K562 (cell line): Measurements from ENCODE around the gene PEX5L. TPM values are rescaled to one million over a fixed set of nuclear protein-coding genes. Genes with fewer than 3 reads are reported as not detected.

ENCODE experiments used
- ATAC-seq: fragments of 200-7000 bp; cut with Tn5 transposase; 3 replicates; pipeline ENCODE4 v1.9.1; 2020; ENCODE audit warnings: moderate library complexity
- BruUV-seq: library from RNA; stranded (reverse); fragments of 400-500 nt; replicated peaks from 2 replicates; lab custom pipeline; 2021; lab: Mats Ljungman, UMichigan
- CTCF ChIA-PET: fragments of 300-600 bp; formaldehyde crosslinking; extraction: SDS; loops from one replicate; lab custom pipeline; 2021; ENCODE audit warnings: low intra/inter-chr PET ratio; lab: Yijun Ruan, JAX
- POLR2A ChIA-PET: fragments of 300-600, 350-650 bp; sonication (Branson Sonifier 250); formaldehyde crosslinking; extraction: SDS; loops from one replicate; lab custom pipeline; 2021; ENCODE audit warnings: antibody characterized with exemption, inconsistent platforms; lab: Yijun Ruan, JAX
- DNase-seq, 4 experiments: peaks; one replicate each; pipeline versions ENCODE4 v3.0.0 to v3.0.0-alpha.2; 2011 to 2018; ENCODE audit warnings: low spot score in 3 of 4, mixed read lengths in 3 of 4; ENCODE audit errors: extremely low read depth in 1 of 4
- FAIRE-seq: peaks from 2 replicates; lab custom pipeline; 2011; peaks lifted over from hg19 to GRCh38; lab: Jason Lieb, UNC
- H2AFZ ChIP-seq: 2 replicates; pipeline ENCODE4 v1.6.0; 2011; ENCODE audit warnings: low read depth, low read length, control low read depth, inconsistent platforms
- H3K27ac ChIP-seq: fragments of 200-600 bp; 3 replicates; pipeline ENCODE4 v1.8.0; 2011; ENCODE audit warnings: low read depth, mild to moderate bottlenecking, control low read depth, inconsistent platforms, low read length, moderate library complexity, mixed read lengths; ENCODE audit errors: extremely low read depth
- H3K27me3 ChIP-seq, 2 experiments: fragments of 300-600 bp in 1 of 2; 2 replicates in 1 of 2; 3 replicates in 1 of 2; pipeline versions ENCODE4 v1.6.0 to v1.8.0; 2011; ENCODE audit warnings: inconsistent platforms in 2 of 2, low read length in 2 of 2, mild to moderate bottlenecking in 1 of 2, mixed read lengths in 1 of 2, moderate library complexity in 1 of 2; ENCODE audit not compliant: control insufficient read depth in 2 of 2, insufficient read depth in 2 of 2
- H3K36me3 ChIP-seq: fragments of 300-600 bp; 3 replicates; pipeline ENCODE4 v1.8.0; 2011; ENCODE audit warnings: mild to moderate bottlenecking, low read length, inconsistent platforms; ENCODE audit not compliant: control insufficient read depth, insufficient read depth
- H3K4me1 ChIP-seq, 2 experiments: fragments of 200-600 bp in 1 of 2; replicated peaks in 1 of 2; 2 replicates in 1 of 2; 3 replicates in 1 of 2; pipeline versions ENCODE4 v1.5.1 to v1.8.0; 2011; ENCODE audit warnings: inconsistent platforms in 2 of 2, low read length in 2 of 2, mild to moderate bottlenecking in 1 of 2, mixed read lengths in 1 of 2, moderate library complexity in 1 of 2; ENCODE audit not compliant: control insufficient read depth in 2 of 2, insufficient read depth in 2 of 2
- H3K4me2 ChIP-seq: 2 replicates; pipeline ENCODE4 v1.6.1; 2011; ENCODE audit warnings: low read length, control low read depth, inconsistent platforms, mixed read lengths; ENCODE audit not compliant: insufficient read depth
- H3K4me3 ChIP-seq: fragments of 200-600 bp; sonication (generic), shearing (Covaris generic); 2 replicates; pipeline ENCODE4 v1.5.1; 2016; ENCODE audit warnings: control low read depth, inconsistent platforms
- H3K79me2 ChIP-seq: fragments of 200-600 bp; 3 replicates; pipeline ENCODE4 v1.8.0; 2011; ENCODE audit warnings: low read length, inconsistent platforms; ENCODE audit not compliant: control insufficient read depth, insufficient read depth
- H3K9ac ChIP-seq, 2 experiments: 2 replicates each; pipeline versions ENCODE4 v1.6.0 to v1.6.1; 2011; ENCODE audit warnings: low read depth in 2 of 2, low read length in 2 of 2, control low read depth in 1 of 2, inconsistent platforms in 1 of 2, mild to moderate bottlenecking in 1 of 2, mixed read lengths in 1 of 2; ENCODE audit not compliant: insufficient read depth in 1 of 2
- H3K9me1 ChIP-seq: one replicate; pipeline ENCODE4 v1.6.0; 2011; ENCODE audit warnings: inconsistent platforms, mild to moderate bottlenecking, low read length, moderate library complexity; ENCODE audit not compliant: control insufficient read depth, insufficient read depth
- H3K9me3 ChIP-seq: replicated peaks from 2 replicates; pipeline ENCODE4 v1.5.1; 2011; ENCODE audit warnings: low read depth, low read length, inconsistent platforms; ENCODE audit not compliant: control insufficient read depth, insufficient read depth
- H4K20me1 ChIP-seq: replicated peaks from 2 replicates; pipeline ENCODE4 v1.6.1; 2011; ENCODE audit warnings: low read length, inconsistent platforms, mixed read lengths; ENCODE audit not compliant: control insufficient read depth, insufficient read depth
- BACH1 ChIP-seq: fragments of 200-800 bp; sonication (Bioruptor generic); IDR thresholded peaks from 2 replicates; pipeline ENCODE4 v1.6.1; 2016; ENCODE audit warnings: missing genetic modification characterization, missing compliant biosample characterization
- CREB1 ChIP-seq, 2 experiments: sonication (generic) in 1 of 2; formaldehyde crosslinking in 1 of 2; IDR thresholded peaks; 2 replicates each; pipeline versions ENCODE4 v1.6.1 to v1.8.0; 2012 to 2022; ENCODE audit warnings: inconsistent platforms in 1 of 2, mild to moderate bottlenecking in 1 of 2, missing genetic modification reagents in 1 of 2, moderate library complexity in 1 of 2
- CUX1 ChIP-seq: fragments of 200-800 bp; sonication (Bioruptor generic); IDR thresholded peaks from 2 replicates; pipeline ENCODE4 v1.6.1; 2016; ENCODE audit warnings: missing genetic modification characterization, missing compliant biosample characterization
- E2F4 ChIP-seq: sonication (generic); formaldehyde crosslinking; IDR thresholded peaks from 2 replicates; pipeline ENCODE4 v1.8.0; 2022; ENCODE audit warnings: mild to moderate bottlenecking, low read depth, missing genetic modification reagents
- FIP1L1 ChIP-seq: fragments of 200-400 bp; formaldehyde crosslinking; IDR thresholded peaks from 2 replicates; pipeline ENCODE4 v1.6.1; 2018; ENCODE audit warnings: mild to moderate bottlenecking, low read depth, low read length; ENCODE audit not compliant: poor library complexity, severe bottlenecking
- GATAD2B ChIP-seq: fragments of 450-650 bp; IDR thresholded peaks from 2 replicates; pipeline ENCODE4 v1.6.1; 2017; ENCODE audit warnings: mild to moderate bottlenecking, borderline replicate concordance
- HDAC3 ChIP-seq: fragments of 450-650 bp; IDR thresholded peaks from 2 replicates; pipeline ENCODE4 v1.6.1; 2018; ENCODE audit warnings: borderline replicate concordance, mild to moderate bottlenecking, moderate library complexity; ENCODE audit not compliant: partially characterized antibody
- HEY1 ChIP-seq: fragments of 250-450 bp; sonication (Bioruptor Pico); IDR thresholded peaks from 2 replicates; pipeline ENCODE4 v1.5.0; 2020; ENCODE audit warnings: mild to moderate bottlenecking, moderate library complexity, borderline replicate concordance
- NR1H2 ChIP-seq: sonication (generic); formaldehyde crosslinking; IDR thresholded peaks from 2 replicates; pipeline ENCODE4 v1.4.0; 2020; ENCODE audit warnings: mild to moderate bottlenecking, missing genetic modification reagents
- SRSF1 ChIP-seq: fragments of 200-400 bp; formaldehyde crosslinking; IDR thresholded peaks from 2 replicates; pipeline ENCODE4 v1.6.1; 2017; ENCODE audit warnings: mild to moderate bottlenecking, low read depth, low read length, moderate library complexity
- STAT5A ChIP-seq: IDR thresholded peaks from 2 replicates; pipeline ENCODE4 v1.6.1; 2012; ENCODE audit warnings: low read length, inconsistent platforms, borderline replicate concordance
- TCF7 ChIP-seq: sonication (generic); IDR thresholded peaks from 2 replicates; pipeline ENCODE4 v1.6.1; 2016; ENCODE audit warnings: antibody characterized with exemption, borderline replicate concordance
- THAP7 ChIP-seq: fragments of 250-450 bp; sonication (Bioruptor Pico); IDR thresholded peaks from 2 replicates; pipeline ENCODE4 v1.5.0; 2021
- ZNF232 ChIP-seq: sonication (generic); formaldehyde crosslinking; IDR thresholded peaks from 2 replicates; pipeline ENCODE4 v1.8.0; 2022; ENCODE audit warnings: mild to moderate bottlenecking, missing genetic modification reagents
- ZNF24 ChIP-seq: fragments of 450-650 bp; IDR thresholded peaks from 2 replicates; pipeline ENCODE4 v1.6.1; 2016
- ZNF589 ChIP-seq: fragments of 200-800 bp; sonication (Bioruptor generic); IDR thresholded peaks from 2 replicates; pipeline ENCODE4 v1.6.1; 2016; ENCODE audit warnings: low read depth, missing genetic modification characterization, missing compliant biosample characterization
- WGBS: fragments of 100-300 bp; shearing (Covaris generic); methylation state at CpG from one replicate; pipeline ENCODE4 v1.1.6; 2016; ENCODE audit warnings: low coverage, mixed read lengths; ENCODE audit not compliant: insufficient coverage; ENCODE audit errors: missing lambda C conversion rate; 5-methylcytosine and 5-hydroxymethylcytosine counted together
- in situ Hi-C: fragments of 300-500 bp; cut with MboI; formaldehyde crosslinking; loops from 4 replicates; pipeline ENCODE4 v1.15.0; 2018; ENCODE audit warnings: inconsistent platforms, mixed read lengths
- intact Hi-C: fragments of 100-400 bp; cut with micrococcal nuclease; formaldehyde crosslinking; loops from 2 replicates; pipeline ENCODE4 v1.14.2; 2022
- polyA plus RNA-seq, 8 experiments: library from polyadenylated mRNA; depleted of rRNA in 4 of 8; stranded (reverse) in 5 of 8; unstranded in 3 of 8; fragments of >200 nt; fragmentation: Nextera tagmentation in 2 of 8; fragmentation: Illumina TruSeq in 1 of 8; extraction: Ambion mirVana in 2 of 8; extraction: Trizol in 1 of 8; gene quantifications; 2 replicates each; pipeline versions ENCODE4 v1.2.1 to v1.2.3, GENCODE V29; 2011 to 2014; ENCODE audit warnings: inconsistent platforms in 1 of 8, missing spikeins in 1 of 8
- total RNA-seq, 7 experiments: library from RNA; depleted of rRNA in 6 of 7; stranded (reverse); fragments of >200 nt in 6 of 7; fragmentation: Illumina TruSeq in 2 of 7; extraction: Trizol in 2 of 7; gene quantifications; 2 replicates each; pipeline versions ENCODE4 v1.2.1 to v1.2.3, GENCODE V29; 2011 to 2021; ENCODE audit warnings: low replicate concordance in 1 of 7

PEX5L gene
- total and polyA plus RNA-seq, 9 of the 15 experiments (the other 6 are each of a cell fraction or from before 2014, with no cell fraction given) = not detected

DNA sequence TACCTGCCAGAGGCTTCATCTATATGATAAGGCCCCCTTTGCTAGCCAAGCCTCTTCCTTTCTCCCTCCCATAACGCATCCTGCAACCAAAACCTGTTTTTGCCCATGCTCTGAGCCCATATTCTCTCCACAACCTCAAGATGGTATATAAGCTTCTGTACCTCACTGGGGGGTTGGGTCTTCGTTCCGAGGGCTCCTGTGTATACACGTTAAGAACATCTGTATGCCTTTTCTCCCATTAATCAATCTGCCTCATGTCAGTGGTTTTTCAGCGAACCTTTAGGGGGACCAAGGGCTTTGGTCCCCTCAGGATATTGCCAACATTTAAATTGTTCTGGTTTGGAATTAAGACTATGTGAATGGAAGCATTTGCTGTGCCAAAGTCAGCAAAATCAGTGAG, 168.0 kb downstream of the PEX5L start (continued):
- TF ChIP-seq ZNF24 (no peak), BACH1 (no peak), FIP1L1 (no peak)

- 0% methylated on average over 1 of the region's 1 CpG for WGBS
- TF ChIP-seq HEY1 = no peak
- no peak for TF ChIP-seq THAP7
- TF ChIP-seq GATAD2B = no peak
- TF ChIP-seq ZNF232 (CRISPR knock-in tag) = no peak
- no peak for TF ChIP-seq HDAC3
- TF ChIP-seq E2F4 = no peak
- TF ChIP-seq NR1H2 = no peak
- TF ChIP-seq STAT5A = no peak
- no peak for TF ChIP-seq SRSF1
- TF ChIP-seq CUX1 (CRISPR knock-in tag) = no peak
- no peak for TF ChIP-seq TCF7
- TF ChIP-seq CREB1 (IDR thresholded peaks at IDR 0.05) = no peak
- TF ChIP-seq CREB1 (CRISPR knock-in tag; IDR thresholded peaks at IDR 0.05) = no peak
- TF ChIP-seq ZNF589 = no peak
- no TSS peak for BruUV-seq
- in situ Hi-C loops (no loop called here), intact Hi-C loops (no loop called here)
- POLR2A ChIA-PET = no interaction called here
- CTCF ChIA-PET = interaction anchor here (0.6 kb wide), 1 partner anchor 9 kb away, joined by 3 read pairs; no protein-coding TSS in a partner anchor
- Histone ChIP-seq H3K36me3 (no peaks in the 10 kb centered on the region), H3K9ac (no peak overlapping the region), H3K4me1 (no peaks in the 10 kb centered on the region), H3K9me3 (no peaks in the 10 kb centered on the region), H4K20me1 (no peaks in the 10 kb centered on the region), H3K27ac (no peak overlapping the region), H3K27me3 (no peaks in the 10 kb centered on the region), H2AFZ (no peak overlapping the region), H3K9me1 (no peaks in the 10 kb centered on the region), H3K4me3 (no peak overlapping the region), H3K79me2 (no peaks in the 10 kb centered on the region), H3K4me2 (no peak overlapping the region)
- ATAC-seq (no peak), FAIRE-seq (no peak), DNase-seq (no peak)
These were observed 168.8 kb downstream of the PEX5L start for GRCh38 chr3:179867961-179868360.
